Liver (tissue), 9 donors: ENCODE data around the gene GNB1. TPM values are rescaled to one million over a fixed set of nuclear protein-coding genes. Genes with fewer than 3 reads are reported as not detected.
A peak's percentile ranks its signal among the peaks of the same experiment; 100 is the strongest.

Experiments
- DNase-seq: peaks from one replicate; pipeline ENCODE4 v3.0.0-alpha.2; 2017; ENCODE audit warnings: low spot score
- H3K27ac ChIP-seq, 2 donors: one replicate each; pipeline ENCODE4 v1.7.0; 2013; ENCODE audit warnings: inconsistent platforms in 2 of 2, low read length in 2 of 2, control low read depth in 1 of 2, low read depth in 1 of 2, mild to moderate bottlenecking in 1 of 2
- H3K27me3 ChIP-seq, 4 donors: one replicate each; pipeline versions ENCODE4 v1.6.1 to v1.7.0; 2013; ENCODE audit warnings: low read length in 3 of 4, inconsistent platforms in 1 of 4, mild to moderate bottlenecking in 1 of 4, moderate library complexity in 1 of 4; ENCODE audit not compliant: control insufficient read depth in 4 of 4, insufficient read depth in 4 of 4
- H3K36me3 ChIP-seq, 4 donors: one replicate each; pipeline versions ENCODE4 v1.6.1 to v1.7.0; 2013; ENCODE audit warnings: low read length in 3 of 4, mild to moderate bottlenecking in 3 of 4, low read depth in 1 of 4, moderate library complexity in 1 of 4; ENCODE audit not compliant: control insufficient read depth in 4 of 4, insufficient read depth in 3 of 4
- H3K4me1 ChIP-seq, 4 donors: one replicate each; pipeline versions ENCODE4 v1.6.1 to v1.7.0; 2013; ENCODE audit warnings: low read length in 3 of 4, mild to moderate bottlenecking in 3 of 4, moderate library complexity in 1 of 4; ENCODE audit not compliant: control insufficient read depth in 4 of 4, insufficient read depth in 4 of 4
- H3K4me3 ChIP-seq, 3 donors: one replicate each; pipeline versions ENCODE4 v1.6.1 to v1.7.0; 2013; ENCODE audit warnings: low read length in 3 of 3, control low read depth in 1 of 3, low read depth in 1 of 3, mild to moderate bottlenecking in 1 of 3
- H3K9ac ChIP-seq, 2 donors: one replicate each; pipeline ENCODE4 v1.7.0; 2013; ENCODE audit warnings: low read length in 2 of 2, mild to moderate bottlenecking in 2 of 2, moderate library complexity in 2 of 2, control low read depth in 1 of 2, low read depth in 1 of 2
- H3K9me3 ChIP-seq, 4 donors: one replicate each; pipeline versions ENCODE4 v1.6.1 to v1.7.0; 2013; ENCODE audit warnings: low read length in 3 of 4; ENCODE audit not compliant: control insufficient read depth in 4 of 4
- ATF3 ChIP-seq: IDR thresholded peaks from 2 replicates; pipeline ENCODE4 v1.6.1; 2016; ENCODE audit warnings: antibody characterized with exemption
- CTCF ChIP-seq: fragments of 150-350 bp; IDR thresholded peaks from 2 replicates; pipeline ENCODE4 v1.5.1; 2017; ENCODE audit warnings: improper control_type of control experiment, low read depth, low read length; ENCODE audit not compliant: missing input control
- EGR1 ChIP-seq, 2 donors: IDR thresholded peaks; 2 replicates each; pipeline ENCODE4 v1.6.1; 2016 to 2018; ENCODE audit warnings: antibody characterized with exemption in 2 of 2, low read depth in 2 of 2
- FOXA1 ChIP-seq: IDR thresholded peaks from 2 replicates; pipeline ENCODE4 v1.6.1; 2016; ENCODE audit warnings: antibody characterized with exemption
- FOXA2 ChIP-seq: IDR thresholded peaks from 2 replicates; pipeline ENCODE4 v1.6.1; 2016; ENCODE audit warnings: antibody characterized with exemption
- GABPA ChIP-seq, 2 donors: IDR thresholded peaks in 1 of 2; conservative IDR thresholded peaks in 1 of 2; 2 replicates each; pipeline ENCODE4 v1.6.1; 2016; ENCODE audit warnings: antibody characterized with exemption in 2 of 2, mild to moderate bottlenecking in 1 of 2, moderate library complexity in 1 of 2
- HNF4A ChIP-seq, 2 donors: conservative IDR thresholded peaks; 2 replicates each; pipeline ENCODE4 v1.6.1; 2016; ENCODE audit warnings: antibody characterized with exemption in 2 of 2, mild to moderate bottlenecking in 2 of 2
- HNF4G ChIP-seq: IDR thresholded peaks from 2 replicates; pipeline ENCODE4 v1.6.1; 2016; ENCODE audit warnings: antibody characterized with exemption
- JUND ChIP-seq, 2 donors: IDR thresholded peaks; 2 replicates each; pipeline ENCODE4 v1.6.1; 2016; ENCODE audit warnings: antibody characterized with exemption in 2 of 2
- MAX ChIP-seq: IDR thresholded peaks from 2 replicates; pipeline ENCODE4 v1.6.1; 2016; ENCODE audit warnings: antibody characterized with exemption
- NR2F2 ChIP-seq: IDR thresholded peaks from 2 replicates; pipeline ENCODE4 v1.6.1; 2016; ENCODE audit warnings: antibody characterized with exemption
- RAD21 ChIP-seq, 2 donors: IDR thresholded peaks; 2 replicates each; pipeline ENCODE4 v1.6.1; 2016; ENCODE audit warnings: antibody characterized with exemption in 2 of 2, mild to moderate bottlenecking in 2 of 2
- REST ChIP-seq: IDR thresholded peaks from 2 replicates; pipeline ENCODE4 v1.6.1; 2016; ENCODE audit warnings: antibody characterized with exemption, mild to moderate bottlenecking
- RXRA ChIP-seq, 2 donors: IDR thresholded peaks; 2 replicates each; pipeline ENCODE4 v1.6.1; 2017 to 2018; ENCODE audit warnings: antibody characterized with exemption in 2 of 2, mild to moderate bottlenecking in 1 of 2
- SP1 ChIP-seq: IDR thresholded peaks from 2 replicates; pipeline ENCODE4 v1.6.1; 2018; ENCODE audit warnings: antibody characterized with exemption, mild to moderate bottlenecking
- TAF1 ChIP-seq: conservative IDR thresholded peaks from 2 replicates; pipeline ENCODE4 v1.6.1; 2016; ENCODE audit warnings: antibody characterized with exemption, mild to moderate bottlenecking
- YY1 ChIP-seq: IDR thresholded peaks from 2 replicates; pipeline ENCODE4 v1.6.1; 2016; ENCODE audit warnings: antibody characterized with exemption, mild to moderate bottlenecking
- ZBTB33 ChIP-seq: IDR thresholded peaks from 2 replicates; pipeline ENCODE4 v1.6.1; 2016; ENCODE audit warnings: antibody characterized with exemption
- WGBS: extraction: QIAGEN DNeasy Blood & Tissue Kit; methylation state at CpG from one replicate; pipeline ENCODE4 v1.1.7; 2013; 5-methylcytosine and 5-hydroxymethylcytosine counted together
- polyA plus RNA-seq, 2 donors: library from polyadenylated mRNA; stranded (reverse) in 1 of 2; unstranded in 1 of 2; fragments of 200-250 nt in 1 of 2; fragments of >200 nt in 1 of 2; fragmentation: Nextera tagmentation in 1 of 2; extraction: Ambion mirVana in 1 of 2; gene quantifications; one replicate each; pipeline versions ENCODE4 v1.2.1 to v1.2.3, GENCODE V29; 2013 to 2015
- total RNA-seq, 2 donors: library from RNA; depleted of rRNA; stranded (reverse); fragments of >200 nt; gene quantifications; one replicate each; pipeline ENCODE4 v1.2.3, GENCODE V29; 2014
- donor health status: healthy.
- donor health status: healthy.
- donor health status: healthy.
- donor health status: healthy.
- donor health status: healthy.

Gene GNB1
- total and polyA plus RNA-seq, 4 donors, result 22.3 to 68.5 (median 52.7) TPM

- H3K36me3 ChIP-seq, result peaks cover 0 to 1% (median under 1%) of the 10 kb centered on the region in 4 donors
- H3K9me3 ChIP-seq, result no peaks in the 10 kb centered on the region
- TF ChIP-seq RAD21 (IDR thresholded peaks at IDR 0.05) (no peak), SP1 (peak; percentile 38)
- no peak for DNase-seq
- no peak overlapping the region for H3K4me3 ChIP-seq
- WGBS, result 72% methylated on average over 19 of the region's 19 CpGs
- peaks cover 9 to 57% (median 37%) of the 10 kb centered on the region in 4 donors for H3K4me1 ChIP-seq
- H3K9ac ChIP-seq, result peak overlapping the region in 1 of 2 donors; percentile 8
- peak overlapping the region; percentile 85 to 97 for H3K27ac ChIP-seq
- no peaks in the 10 kb centered on the region for H3K27me3 ChIP-seq
Observed at GRCh38 chr1:1779691-1780597, 110.9 kb downstream of the GNB1 start.

DNA sequence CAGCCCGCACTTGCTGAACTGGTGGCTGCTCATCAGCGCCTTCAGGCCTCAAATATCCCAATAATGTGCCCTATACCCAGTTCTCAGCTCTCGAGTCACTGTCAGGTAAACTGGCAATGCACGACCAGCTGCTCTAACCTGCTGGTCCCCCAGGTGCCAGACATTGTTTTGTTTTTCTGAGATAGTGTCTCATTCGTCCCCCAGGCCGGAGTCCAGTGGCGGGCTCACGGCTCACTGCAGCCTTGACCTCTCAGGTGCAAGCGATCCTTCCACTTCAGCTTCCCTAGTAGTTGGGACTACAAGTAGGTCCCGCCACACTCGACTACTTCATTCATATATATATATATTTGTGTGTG is 111.6 kb downstream of the GNB1 start:
- H3K27me3 ChIP-seq, result no peaks in the 10 kb centered on the region
- TF ChIP-seq FOXA1 (no peak), YY1 (peak; percentile 7)
- peaks cover 16 to 61% (median 38%) of the 10 kb centered on the region in 4 donors for H3K4me1 ChIP-seq
- no peak for DNase-seq
- H3K36me3 ChIP-seq, result no peaks in the 10 kb centered on the region
- peak overlapping the region; percentile 8 to 82 for H3K9ac ChIP-seq
- H3K27ac ChIP-seq, result peak overlapping the region; percentile 85 to 97
- H3K4me3 ChIP-seq, result peak overlapping the region; percentile 10 to 87 (median 71)
- no peaks in the 10 kb centered on the region for H3K9me3 ChIP-seq
- WGBS, result 58% methylated on average over 11 of the region's 11 CpGs

GRCh38 chr1:1778663-1779319 is 112.1 kb downstream of the GNB1 start:
- peak overlapping the region; percentile 85 to 97 for H3K27ac ChIP-seq
- H3K27me3 ChIP-seq, result no peaks in the 10 kb centered on the region
- no peaks in the 10 kb centered on the region for H3K36me3 ChIP-seq
- TF ChIP-seq EGR1 (IDR thresholded peaks at IDR 0.05; ENCODE audit: low read depth in 2 of 2) (no peak), FOXA1 (no peak), RAD21 (IDR thresholded peaks at IDR 0.05) (peak in 1 of 2 donors; percentile 27), RXRA (IDR thresholded peaks at IDR 0.05) (no peak), ATF3 (no peak), SP1 (peak; percentile 44), NR2F2 (no peak), YY1 (peak; percentile 9), CTCF (no peak), HNF4A (conservative IDR thresholded peaks at IDR 0.05) (peak; percentile 57 to 62), TAF1 (no peak), JUND (IDR thresholded peaks at IDR 0.05) (no peak), FOXA2 (no peak), REST (peak; percentile 81), MAX (no peak), ZBTB33 (no peak), HNF4G (no peak), GABPA (IDR thresholded peaks at IDR 0.05 in 1 of 2, conservative IDR thresholded peaks at IDR 0.05 in 1 of 2) (no peak)
- WGBS, result under 1% methylated on average over 68 of the region's 68 CpGs
- peak overlapping the region; percentile 10 to 87 (median 71) for H3K4me3 ChIP-seq
- H3K4me1 ChIP-seq, result peaks cover 16 to 61% (median 38%) of the 10 kb centered on the region in 4 donors
- DNase-seq, result peak; percentile 69
- H3K9ac ChIP-seq, result peak overlapping the region; percentile 8 to 82
- H3K9me3 ChIP-seq, result no peaks in the 10 kb centered on the region
